ENCODE measurements around the gene MAP2K5.
A peak's percentile ranks its signal among the peaks of the same experiment; 100 is the strongest.

MAP2K5 gene

GRCh38 chr15:67512933-67513714, 29.4 kb upstream of the MAP2K5 start:
- Mint-ChIP-seq H3K4me3 (no peak overlapping the region), H3K4me1 (no peaks in the 10 kb centered on the region), H3K9me3 (no peaks in the 10 kb centered on the region), H3K36me3 (peaks cover 28% of the 10 kb centered on the region), H3K27ac (no peak overlapping the region)
- DNase-seq (ENCODE audit: low spot score in 2 of 2) (no peak), ATAC-seq (no peak)

GRCh38 chr15:67515090-67515489, 27.4 kb upstream of the MAP2K5 start:
- Mint-ChIP-seq H3K9me3 (no peaks in the 10 kb centered on the region), H3K27ac (no peak overlapping the region), H3K4me1 (no peaks in the 10 kb centered on the region), H3K36me3 (peaks cover 28% of the 10 kb centered on the region), H3K4me3 (no peak overlapping the region)
- no peak for DNase-seq (ENCODE audit: low spot score in 2 of 2)
- no peak for ATAC-seq

- DNase-seq (ENCODE audit: low spot score in 2 of 2) (no peak), ATAC-seq (no peak)
- Mint-ChIP-seq H3K4me1 (no peaks in the 10 kb centered on the region), H3K36me3 (peaks cover 28% of the 10 kb centered on the region), H3K9me3 (no peaks in the 10 kb centered on the region), H3K4me3 (no peak overlapping the region), H3K27ac (no peak overlapping the region)
Measured at GRCh38 chr15:67515557-67515956, 26.9 kb upstream of the MAP2K5 start.

GRCh38 chr15:67520321-67521028, 22.0 kb upstream of the MAP2K5 start:
- H3K27ac Mint-ChIP-seq: peak overlapping the region; percentile 96
- H3K4me1 Mint-ChIP-seq: peaks cover 21% of the 10 kb centered on the region
- peaks cover 6% of the 10 kb centered on the region for H3K36me3 Mint-ChIP-seq
- DNase-seq (ENCODE audit: low spot score in 2 of 2) (no peak), ATAC-seq (peak; percentile 1)
- H3K4me3 Mint-ChIP-seq: peak overlapping the region; percentile 93
- H3K9me3 Mint-ChIP-seq: no peaks in the 10 kb centered on the region

GRCh38 chr15:67521029-67521782, 21.3 kb upstream of the MAP2K5 start, which contains the start of gene C15orf61:
Gene C15orf61, plus strand, starts transcription at chr15:67521131. Its CDS starts 118 bp downstream, at chr15:67521249.
- peak; percentile 80 to 91 for DNase-seq (ENCODE audit: low spot score in 2 of 2)

GRCh38 chr15:67521783-67522568, 20.5 kb upstream of the MAP2K5 start:
- peak overlapping the region; percentile 93 for H3K4me3 Mint-ChIP-seq
- peak overlapping the region; percentile 96 for H3K27ac Mint-ChIP-seq
- DNase-seq (ENCODE audit: low spot score in 2 of 2): no peak
- H3K36me3 Mint-ChIP-seq: peaks cover 6% of the 10 kb centered on the region
- H3K9me3 Mint-ChIP-seq: no peaks in the 10 kb centered on the region
- peaks cover 21% of the 10 kb centered on the region for H3K4me1 Mint-ChIP-seq
- no peak for ATAC-seq

More at GRCh38 chr15:67521029-67521782, 21.3 kb upstream of the MAP2K5 start, which contains the start of gene C15orf61:
- Mint-ChIP-seq H3K27ac (peak within 1 kb of the TSS; percentile 96), H3K36me3 (peaks cover 6% of the 10 kb centered on the region), H3K4me3 (peak within 1 kb of the TSS; percentile 93), H3K4me1 (peaks cover 21% of the 10 kb centered on the region), H3K9me3 (no peaks in the 10 kb centered on the region)
- peak; percentile 89 for ATAC-seq

GRCh38 chr15:67523330-67523729, 19.2 kb upstream of the MAP2K5 start:
- Mint-ChIP-seq H3K9me3 (no peaks in the 10 kb centered on the region), H3K27ac (no peak overlapping the region), H3K4me1 (peaks cover 21% of the 10 kb centered on the region), H3K36me3 (peaks cover 6% of the 10 kb centered on the region), H3K4me3 (no peak overlapping the region)
- no peak for ATAC-seq
- DNase-seq (ENCODE audit: low spot score in 2 of 2): no peak

- H3K4me3 Mint-ChIP-seq: no peak overlapping the region
Measured at GRCh38 chr15:67524235-67524634, 18.3 kb upstream of the MAP2K5 start.

GRCh38 chr15:67528513-67528912, 14.0 kb upstream of the MAP2K5 start:
- Mint-ChIP-seq H3K4me3 (no peak overlapping the region), H3K9me3 (no peaks in the 10 kb centered on the region), H3K4me1 (peaks cover 10% of the 10 kb centered on the region), H3K36me3 (no peaks in the 10 kb centered on the region), H3K27ac (no peak overlapping the region)
- no peak for DNase-seq (ENCODE audit: low spot score in 2 of 2)
- ATAC-seq: no peak

More at GRCh38 chr15:67524235-67524634, 18.3 kb upstream of the MAP2K5 start:
- Mint-ChIP-seq H3K4me1 (peaks cover 21% of the 10 kb centered on the region), H3K27ac (no peak overlapping the region), H3K36me3 (peaks cover 6% of the 10 kb centered on the region), H3K9me3 (no peaks in the 10 kb centered on the region)
- no peak for DNase-seq (ENCODE audit: low spot score in 2 of 2)
- no peak for ATAC-seq

GRCh38 chr15:67531379-67531914, 11.1 kb upstream of the MAP2K5 start:
- Mint-ChIP-seq H3K27ac (no peak overlapping the region), H3K4me1 (peaks cover 4% of the 10 kb centered on the region), H3K4me3 (no peak overlapping the region), H3K9me3 (no peaks in the 10 kb centered on the region), H3K36me3 (no peaks in the 10 kb centered on the region)
- ATAC-seq: peak; percentile 79
- no peak for DNase-seq (ENCODE audit: low spot score in 2 of 2)

GRCh38 chr15:67533873-67534272, 8.6 kb upstream of the MAP2K5 start:
- no peaks in the 10 kb centered on the region for H3K9me3 Mint-ChIP-seq
- no peak overlapping the region for H3K27ac Mint-ChIP-seq
- H3K4me1 Mint-ChIP-seq: peaks cover 13% of the 10 kb centered on the region
- DNase-seq (ENCODE audit: low spot score in 2 of 2): no peak
- H3K36me3 Mint-ChIP-seq: no peaks in the 10 kb centered on the region
- ATAC-seq: no peak
- no peak overlapping the region for H3K4me3 Mint-ChIP-seq

GRCh38 chr15:67534360-67534759, 8.1 kb upstream of the MAP2K5 start:
- Mint-ChIP-seq H3K4me1 (peaks cover 17% of the 10 kb centered on the region), H3K27ac (no peak overlapping the region), H3K9me3 (no peaks in the 10 kb centered on the region), H3K4me3 (no peak overlapping the region), H3K36me3 (no peaks in the 10 kb centered on the region)
- ATAC-seq (no peak), DNase-seq (ENCODE audit: low spot score in 2 of 2) (no peak)

GRCh38 chr15:67537771-67538170, 4.7 kb upstream of the MAP2K5 start:
- H3K9me3 Mint-ChIP-seq: no peaks in the 10 kb centered on the region
- peaks cover under 1% of the 10 kb centered on the region for H3K36me3 Mint-ChIP-seq
- peaks cover 29% of the 10 kb centered on the region for H3K4me1 Mint-ChIP-seq
- DNase-seq (ENCODE audit: low spot score in 2 of 2) (no peak), ATAC-seq (no peak)
- no peak overlapping the region for H3K4me3 Mint-ChIP-seq
- H3K27ac Mint-ChIP-seq: no peak overlapping the region

GRCh38 chr15:67543348-67543718, 830 bp downstream of the MAP2K5 start:
- H3K4me1 Mint-ChIP-seq: peaks cover 56% of the 10 kb centered on the region
- peak overlapping the region; percentile 89 for H3K27ac Mint-ChIP-seq
- DNase-seq (ENCODE audit: low spot score in 2 of 2) (no peak), ATAC-seq (no peak)
- H3K36me3 Mint-ChIP-seq: peaks cover 20% of the 10 kb centered on the region
- H3K9me3 Mint-ChIP-seq: no peaks in the 10 kb centered on the region
- peak overlapping the region; percentile 87 for H3K4me3 Mint-ChIP-seq
